Measurements from ENCODE around the gene NRAS.
"Not testable (repeated sequence)": the region's sequence is repeated elsewhere in the genome, so short reads cannot be mapped to it uniquely, and the experiment has no call there.

NRAS gene

DNA sequence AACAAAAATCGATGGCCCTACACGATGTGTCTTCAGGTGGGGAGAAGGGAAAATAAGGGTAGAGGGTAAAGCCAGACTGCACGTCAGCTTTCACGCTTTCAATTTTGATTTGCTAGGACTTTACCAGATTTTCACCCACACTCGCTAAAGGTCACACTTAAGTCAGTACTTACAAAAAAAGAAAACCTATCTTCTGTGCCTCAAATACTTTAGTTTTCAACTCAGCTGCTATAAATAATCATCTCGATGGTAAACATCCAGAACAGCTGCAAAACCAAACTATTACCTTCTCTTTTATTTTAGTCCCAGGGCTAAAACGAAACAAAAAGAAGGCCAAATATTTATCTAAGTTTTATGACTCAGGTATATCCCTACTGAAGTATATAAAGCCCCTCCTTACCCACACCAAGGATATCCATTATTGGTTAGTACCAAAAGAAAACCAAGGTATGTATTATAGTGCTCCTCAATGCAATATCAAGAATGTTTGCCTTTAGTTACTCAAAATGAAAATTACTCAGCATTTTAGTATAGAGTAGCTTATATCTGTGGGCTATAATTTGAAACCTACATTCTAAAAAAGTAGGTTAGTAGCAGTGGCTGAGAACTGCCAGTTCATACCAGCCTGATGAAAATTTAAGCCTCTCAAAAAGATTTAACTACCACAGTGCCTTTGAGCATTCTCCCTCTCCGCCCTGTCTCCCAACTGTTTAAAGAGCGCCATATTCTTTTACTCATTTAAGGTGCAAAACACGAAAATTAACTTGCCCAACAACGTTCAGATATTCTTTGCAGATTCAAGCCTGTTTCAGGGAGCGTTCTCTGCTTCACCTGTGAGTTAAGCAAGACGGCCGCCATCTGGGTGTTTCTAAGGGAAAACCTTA lies 39.7 kb upstream of the NRAS start:
- Histone ChIP-seq H3K27me3 (replicated peaks; ENCODE audit: control insufficient read depth, insufficient read depth, low read length) (no peaks in the 10 kb centered on the region), H3K36me3 (ENCODE audit: control insufficient read depth, insufficient read depth, low read length) (no peaks in the 10 kb centered on the region; the same call in 1 of the 2 replicates), H3K4me3 (replicated peaks; ENCODE audit: low read depth, low read length) (peak overlapping the region; percentile 82)
- DNase-seq (ENCODE audit: extremely low read depth, insufficient read length) = peak; percentile 51
- TF ChIP-seq, protein P1, sequence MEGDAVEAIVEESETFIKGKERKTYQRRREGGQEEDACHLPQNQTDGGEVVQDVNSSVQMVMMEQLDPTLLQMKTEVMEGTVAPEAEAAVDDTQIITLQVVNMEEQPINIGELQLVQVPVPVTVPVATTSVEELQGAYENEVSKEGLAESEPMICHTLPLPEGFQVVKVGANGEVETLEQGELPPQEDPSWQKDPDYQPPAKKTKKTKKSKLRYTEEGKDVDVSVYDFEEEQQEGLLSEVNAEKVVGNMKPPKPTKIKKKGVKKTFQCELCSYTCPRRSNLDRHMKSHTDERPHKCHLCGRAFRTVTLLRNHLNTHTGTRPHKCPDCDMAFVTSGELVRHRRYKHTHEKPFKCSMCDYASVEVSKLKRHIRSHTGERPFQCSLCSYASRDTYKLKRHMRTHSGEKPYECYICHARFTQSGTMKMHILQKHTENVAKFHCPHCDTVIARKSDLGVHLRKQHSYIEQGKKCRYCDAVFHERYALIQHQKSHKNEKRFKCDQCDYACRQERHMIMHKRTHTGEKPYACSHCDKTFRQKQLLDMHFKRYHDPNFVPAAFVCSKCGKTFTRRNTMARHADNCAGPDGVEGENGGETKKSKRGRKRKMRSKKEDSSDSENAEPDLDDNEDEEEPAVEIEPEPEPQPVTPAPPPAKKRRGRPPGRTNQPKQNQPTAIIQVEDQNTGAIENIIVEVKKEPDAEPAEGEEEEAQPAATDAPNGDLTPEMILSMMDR (IDR thresholded peaks at IDR 0.05; ENCODE audit: insufficient read depth, low read length, poor library complexity, severe bottlenecking) = no peak

DNA sequence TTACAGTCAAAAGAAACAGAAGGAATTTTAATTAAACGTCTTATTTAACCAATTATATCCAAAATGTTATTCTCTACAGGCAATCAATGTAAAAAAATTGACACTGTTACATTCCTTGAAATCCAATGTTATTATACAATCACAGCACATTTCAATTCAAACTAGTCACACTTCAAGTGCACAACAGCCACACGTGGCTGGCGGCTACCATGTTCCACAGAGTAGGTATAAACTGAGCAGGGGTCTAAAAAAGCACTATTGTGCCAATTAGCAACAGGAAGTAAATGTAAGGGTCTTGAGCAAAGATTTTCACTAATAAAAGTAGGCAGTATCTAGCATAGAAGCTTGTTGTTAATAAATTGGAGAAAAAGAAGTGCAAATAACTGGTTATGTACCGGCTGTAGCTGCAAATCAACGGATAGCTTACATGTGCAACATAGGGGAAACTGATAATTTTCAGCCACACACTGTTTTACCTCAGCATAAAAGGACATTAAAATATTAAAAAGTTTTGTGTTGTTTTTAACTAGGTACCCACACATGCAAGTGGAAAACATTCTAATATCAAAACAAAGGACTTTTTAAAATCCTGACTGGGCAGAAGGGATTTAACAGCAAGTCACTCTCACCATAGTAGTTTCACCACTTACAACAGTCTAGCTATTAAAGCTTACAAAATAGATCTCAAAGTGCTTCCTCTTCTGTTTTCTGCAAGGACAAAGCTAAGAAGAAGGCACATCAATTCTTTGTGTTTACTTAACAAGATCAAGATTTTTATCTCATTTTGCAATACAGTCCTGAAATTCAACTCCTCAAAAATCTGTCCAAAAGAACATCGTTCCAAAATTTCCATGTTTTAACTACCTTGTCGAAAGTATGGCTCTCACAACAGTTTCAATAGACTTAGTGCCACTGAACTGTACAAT lies 38.7 kb upstream of the NRAS start:
- no peaks in the 10 kb centered on the region; the same call in 1 of the 2 replicates for H3K36me3 ChIP-seq (ENCODE audit: control insufficient read depth, insufficient read depth, low read length)
- DNase-seq (ENCODE audit: extremely low read depth, insufficient read length) = no peak
- TF ChIP-seq, protein P1 (IDR thresholded peaks at IDR 0.05; ENCODE audit: insufficient read depth, low read length, poor library complexity, severe bottlenecking) = no peak
- H3K4me3 ChIP-seq (replicated peaks; ENCODE audit: low read depth, low read length) = peak overlapping the region; percentile 82
- H3K27me3 ChIP-seq (replicated peaks; ENCODE audit: control insufficient read depth, insufficient read depth, low read length) = no peaks in the 10 kb centered on the region

DNA sequence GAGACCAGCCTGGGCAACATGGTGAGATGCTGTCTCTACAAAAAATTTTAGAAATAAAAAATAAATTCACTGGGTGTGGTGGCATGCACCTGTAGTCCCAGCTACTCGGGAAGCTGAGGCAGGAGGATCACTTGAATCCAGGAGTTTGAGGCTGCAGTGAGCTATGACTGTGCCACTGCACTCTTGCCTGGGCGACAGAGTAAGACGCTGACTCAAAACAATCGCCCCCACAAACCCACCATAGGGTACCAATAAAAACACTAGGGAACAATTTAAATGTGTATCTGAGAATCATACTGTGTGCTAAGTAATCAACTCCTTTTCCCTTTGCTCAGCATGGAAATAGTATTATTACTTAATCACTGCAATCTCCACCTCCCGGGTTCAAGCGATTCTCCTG lies 37.1 kb upstream of the NRAS start:
- H3K27me3 ChIP-seq (replicated peaks; ENCODE audit: control insufficient read depth, insufficient read depth, low read length); H3K36me3 ChIP-seq (ENCODE audit: control insufficient read depth, insufficient read depth, low read length); H3K4me3 ChIP-seq (replicated peaks; ENCODE audit: low read depth, low read length); DNase-seq (ENCODE audit: extremely low read depth, insufficient read length): not testable (repeated sequence)

DNA sequence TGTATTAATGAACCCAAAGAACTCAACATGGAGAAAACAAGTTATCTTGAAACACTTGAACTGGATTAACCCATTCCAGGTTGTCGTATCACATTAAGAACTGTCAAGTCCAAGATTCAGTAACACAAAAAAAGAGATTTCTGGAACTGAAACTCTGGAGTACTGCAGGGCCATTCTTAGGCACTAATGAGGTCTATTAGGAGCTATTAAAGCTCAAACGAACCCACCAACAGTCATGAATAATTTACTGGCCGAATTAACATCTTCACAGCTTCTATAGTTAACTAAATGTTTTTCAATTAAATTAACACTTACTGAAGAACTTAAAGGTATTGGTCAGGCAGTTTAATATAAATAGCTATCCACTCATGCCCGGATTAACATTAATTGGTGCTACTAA lies 36.6 kb upstream of the NRAS start:
- DNase-seq (ENCODE audit: extremely low read depth, insufficient read length) = no peak
- TF ChIP-seq, protein P1 (IDR thresholded peaks at IDR 0.05; ENCODE audit: insufficient read depth, low read length, poor library complexity, severe bottlenecking) = no peak
- Histone ChIP-seq H3K36me3 (ENCODE audit: control insufficient read depth, insufficient read depth, low read length) (peaks cover 4% of the 10 kb centered on the region), H3K4me3 (replicated peaks; ENCODE audit: low read depth, low read length) (no peak overlapping the region), H3K27me3 (replicated peaks; ENCODE audit: control insufficient read depth, insufficient read depth, low read length) (no peaks in the 10 kb centered on the region)

DNA sequence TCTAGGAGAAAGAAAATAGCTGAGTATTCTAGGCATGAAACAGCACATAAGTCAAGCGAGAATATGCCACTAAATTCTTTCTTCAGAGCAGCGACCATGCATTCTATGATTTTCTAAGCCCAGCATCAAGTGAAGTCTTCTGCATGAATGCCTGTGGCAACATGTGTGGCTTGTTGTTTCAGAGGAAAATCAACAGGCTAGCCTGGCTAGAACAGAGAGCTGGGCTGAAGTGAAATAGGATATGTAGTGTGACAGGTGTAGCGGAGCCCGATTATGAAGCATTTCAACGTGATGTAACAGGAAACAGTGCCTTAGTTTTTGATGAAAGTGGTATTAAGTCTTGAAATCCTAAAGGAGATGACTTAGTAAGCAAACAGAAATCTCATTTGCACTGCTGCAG lies 34.2 kb upstream of the NRAS start:
- no peak for DNase-seq (ENCODE audit: extremely low read depth, insufficient read length)
- no peak overlapping the region for H3K4me3 ChIP-seq (replicated peaks; ENCODE audit: low read depth, low read length)
- peaks cover 4% of the 10 kb centered on the region for H3K36me3 ChIP-seq (ENCODE audit: control insufficient read depth, insufficient read depth, low read length)

More for the DNA sequence above, 34.2 kb upstream of the NRAS start:
- TF ChIP-seq, protein P1 (IDR thresholded peaks at IDR 0.05; ENCODE audit: insufficient read depth, low read length, poor library complexity, severe bottlenecking) = no peak
- H3K27me3 ChIP-seq (replicated peaks; ENCODE audit: control insufficient read depth, insufficient read depth, low read length) = no peaks in the 10 kb centered on the region
